HepG2 (cell line): ENCODE results near the gene CRYBA2. TPM values are rescaled to one million over a fixed set of nuclear protein-coding genes. Genes with fewer than 3 reads are reported as not detected.

Experiments
- BCLAF1 ChIP-seq: fragments of 450-650 bp; IDR thresholded peaks from 2 replicates; pipeline ENCODE4 v1.6.1; 2017; ENCODE audit warnings: mild to moderate bottlenecking
- ELF1 ChIP-seq: sonication (generic); formaldehyde crosslinking; IDR thresholded peaks from 2 replicates; pipeline ENCODE4 v1.4.0; 2020; ENCODE audit warnings: missing genetic modification reagents
- JARID2 ChIP-seq: sonication (generic); formaldehyde crosslinking; IDR thresholded peaks from 2 replicates; pipeline ENCODE4 v1.8.1; 2023; ENCODE audit warnings: missing genetic modification reagents, inconsistent platforms; ENCODE audit not compliant: insufficient replicate concordance
- LCORL ChIP-seq, 2 experiments: fragments of 450-650 bp in 1 of 2; sonication (generic) in 1 of 2; formaldehyde crosslinking in 1 of 2; IDR thresholded peaks; 2 replicates each; pipeline versions ENCODE4 v1.5.0 to v1.6.1; 2017 to 2020; ENCODE audit warnings: antibody characterized with exemption in 1 of 2, missing genetic modification reagents in 1 of 2
- MBNL3 ChIP-seq: fragments of 250-450 bp; sonication (Bioruptor Pico); conservative IDR thresholded peaks from 2 replicates; pipeline ENCODE4 v1.8.0; 2022; ENCODE audit warnings: mild to moderate bottlenecking, inconsistent platforms
- THRA ChIP-seq: sonication (generic); formaldehyde crosslinking; IDR thresholded peaks from 2 replicates; pipeline ENCODE4 v1.4.0; 2020; ENCODE audit warnings: missing genetic modification reagents, borderline replicate concordance
- ZBTB4 ChIP-seq: sonication (generic); formaldehyde crosslinking; IDR thresholded peaks from 2 replicates; pipeline ENCODE4 v1.4.0; 2020; ENCODE audit warnings: missing genetic modification reagents, mild to moderate bottlenecking, borderline replicate concordance
- ZNF550 ChIP-seq: sonication (generic); formaldehyde crosslinking; IDR thresholded peaks from 2 replicates; pipeline ENCODE4 v1.4.0; 2020; ENCODE audit warnings: mild to moderate bottlenecking, missing genetic modification reagents, borderline replicate concordance
- ZNF75D ChIP-seq: sonication (generic); formaldehyde crosslinking; IDR thresholded peaks from 2 replicates; pipeline ENCODE4 v1.8.1; 2023; ENCODE audit warnings: missing genetic modification reagents, mild to moderate bottlenecking, borderline replicate concordance
- ZNF790 ChIP-seq: sonication (generic); formaldehyde crosslinking; IDR thresholded peaks from 2 replicates; pipeline ENCODE4 v1.8.0; 2022; ENCODE audit warnings: missing genetic modification reagents, mild to moderate bottlenecking, borderline replicate concordance
- polyA plus RNA-seq, 8 experiments: library from polyadenylated mRNA; depleted of rRNA in 3 of 8; stranded (reverse) in 7 of 8; unstranded in 1 of 8; fragments of >200 nt; fragmentation: Illumina TruSeq in 4 of 8; extraction: Trizol in 4 of 8; gene quantifications; 2 replicates each; pipeline versions ENCODE4 v1.2.1 to v1.2.3, GENCODE V29; 2011 to 2016; ENCODE audit warnings: low read depth in 4 of 8, missing spikeins in 1 of 8, mixed read lengths in 1 of 8; ENCODE audit not compliant: insufficient read depth in 1 of 8
- total RNA-seq, 5 experiments: library from RNA; depleted of rRNA; stranded (reverse); fragments of >200 nt; fragmentation: Illumina TruSeq; extraction: Trizol; gene quantifications; 2 replicates each; pipeline ENCODE4 v1.2.3, GENCODE V29; 2016; ENCODE audit warnings: low read depth in 1 of 5
- TF ChIP-seq, protein P1 (sequence below): sonication (generic); formaldehyde crosslinking; IDR thresholded peaks from 2 replicates; pipeline ENCODE4 v1.8.1; 2023; ENCODE audit warnings: mild to moderate bottlenecking, missing genetic modification reagents, borderline replicate concordance
- TF ChIP-seq, protein P2 (sequence below): sonication (generic); formaldehyde crosslinking; IDR thresholded peaks from 2 replicates; pipeline ENCODE4 v1.5.0; 2020; ENCODE audit warnings: missing genetic modification reagents
- TF ChIP-seq, protein P3 (sequence below): sonication (generic); formaldehyde crosslinking; IDR thresholded peaks from 2 replicates; pipeline ENCODE4 v1.4.0; 2020; ENCODE audit warnings: missing genetic modification reagents, borderline replicate concordance

CRYBA2 gene
- total and polyA plus RNA-seq, 2 of the 13 experiments (the other 11 are each of a cell fraction or from before 2014, with no cell fraction given): not detected

DNA sequence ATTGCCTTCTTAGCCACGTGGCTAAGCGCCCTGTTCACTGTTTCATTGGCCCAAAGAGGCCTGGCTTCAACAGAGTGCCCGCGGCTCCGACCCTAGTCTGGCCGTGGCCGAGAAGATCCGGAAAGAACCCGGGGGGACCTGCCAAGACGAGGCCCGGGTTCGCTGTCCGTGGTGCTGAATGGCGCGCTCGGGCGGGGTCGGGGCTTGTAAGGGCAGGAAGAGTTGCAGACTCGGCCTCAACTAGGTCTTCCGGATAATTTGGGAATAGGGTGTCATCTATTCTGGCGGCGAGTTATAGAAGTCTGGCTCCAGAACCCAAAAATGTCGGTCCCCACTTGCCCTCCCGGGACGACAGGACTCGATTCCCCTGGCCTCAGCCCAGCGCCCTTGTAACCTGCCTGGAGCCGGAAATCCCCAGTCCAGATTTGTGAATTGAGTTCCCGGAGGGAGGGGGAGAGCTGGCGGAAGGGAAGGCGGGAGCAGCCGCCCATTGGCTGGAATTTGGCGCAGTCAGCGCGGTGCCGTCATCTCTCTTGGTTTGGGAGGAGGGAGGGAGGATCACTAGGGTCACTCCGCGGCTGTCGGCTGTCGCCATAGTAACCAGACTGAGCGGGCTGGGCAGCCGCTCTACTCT lies 30.2 kb downstream of the CRYBA2 start (continued):
- TF ChIP-seq, protein P1, sequence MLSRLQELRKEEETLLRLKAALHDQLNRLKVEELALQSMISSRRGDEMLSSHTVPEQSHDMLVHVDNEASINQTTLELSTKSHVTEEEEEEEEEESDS (CRISPR knock-in tag): no peak
- no peak for TF ChIP-seq MBNL3 (CRISPR knock-in tag)
- peak; percentile 92 for TF ChIP-seq ZNF790
- no peak for TF ChIP-seq BCLAF1
- no peak for TF ChIP-seq LCORL (IDR thresholded peaks at IDR 0.05)
- 0 out of 2 replicates have a peak, but pooled peaks have one; percentile 42 for TF ChIP-seq LCORL (CRISPR knock-in tag; IDR thresholded peaks at IDR 0.05)
- TF ChIP-seq, protein P2, sequence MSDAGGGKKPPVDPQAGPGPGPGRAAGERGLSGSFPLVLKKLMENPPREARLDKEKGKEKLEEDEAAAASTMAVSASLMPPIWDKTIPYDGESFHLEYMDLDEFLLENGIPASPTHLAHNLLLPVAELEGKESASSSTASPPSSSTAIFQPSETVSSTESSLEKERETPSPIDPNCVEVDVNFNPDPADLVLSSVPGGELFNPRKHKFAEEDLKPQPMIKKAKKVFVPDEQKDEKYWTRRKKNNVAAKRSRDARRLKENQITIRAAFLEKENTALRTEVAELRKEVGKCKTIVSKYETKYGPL (CRISPR knock-in tag): peak; percentile 92
- peak; percentile 39; the same call in 1 of the 2 replicates for TF ChIP-seq ELF1 (CRISPR knock-in tag)
- TF ChIP-seq ZBTB4 (CRISPR knock-in tag): no peak
- peak; percentile 86; the same call in 1 of the 2 replicates for TF ChIP-seq THRA (CRISPR knock-in tag)
- TF ChIP-seq, protein P3, sequence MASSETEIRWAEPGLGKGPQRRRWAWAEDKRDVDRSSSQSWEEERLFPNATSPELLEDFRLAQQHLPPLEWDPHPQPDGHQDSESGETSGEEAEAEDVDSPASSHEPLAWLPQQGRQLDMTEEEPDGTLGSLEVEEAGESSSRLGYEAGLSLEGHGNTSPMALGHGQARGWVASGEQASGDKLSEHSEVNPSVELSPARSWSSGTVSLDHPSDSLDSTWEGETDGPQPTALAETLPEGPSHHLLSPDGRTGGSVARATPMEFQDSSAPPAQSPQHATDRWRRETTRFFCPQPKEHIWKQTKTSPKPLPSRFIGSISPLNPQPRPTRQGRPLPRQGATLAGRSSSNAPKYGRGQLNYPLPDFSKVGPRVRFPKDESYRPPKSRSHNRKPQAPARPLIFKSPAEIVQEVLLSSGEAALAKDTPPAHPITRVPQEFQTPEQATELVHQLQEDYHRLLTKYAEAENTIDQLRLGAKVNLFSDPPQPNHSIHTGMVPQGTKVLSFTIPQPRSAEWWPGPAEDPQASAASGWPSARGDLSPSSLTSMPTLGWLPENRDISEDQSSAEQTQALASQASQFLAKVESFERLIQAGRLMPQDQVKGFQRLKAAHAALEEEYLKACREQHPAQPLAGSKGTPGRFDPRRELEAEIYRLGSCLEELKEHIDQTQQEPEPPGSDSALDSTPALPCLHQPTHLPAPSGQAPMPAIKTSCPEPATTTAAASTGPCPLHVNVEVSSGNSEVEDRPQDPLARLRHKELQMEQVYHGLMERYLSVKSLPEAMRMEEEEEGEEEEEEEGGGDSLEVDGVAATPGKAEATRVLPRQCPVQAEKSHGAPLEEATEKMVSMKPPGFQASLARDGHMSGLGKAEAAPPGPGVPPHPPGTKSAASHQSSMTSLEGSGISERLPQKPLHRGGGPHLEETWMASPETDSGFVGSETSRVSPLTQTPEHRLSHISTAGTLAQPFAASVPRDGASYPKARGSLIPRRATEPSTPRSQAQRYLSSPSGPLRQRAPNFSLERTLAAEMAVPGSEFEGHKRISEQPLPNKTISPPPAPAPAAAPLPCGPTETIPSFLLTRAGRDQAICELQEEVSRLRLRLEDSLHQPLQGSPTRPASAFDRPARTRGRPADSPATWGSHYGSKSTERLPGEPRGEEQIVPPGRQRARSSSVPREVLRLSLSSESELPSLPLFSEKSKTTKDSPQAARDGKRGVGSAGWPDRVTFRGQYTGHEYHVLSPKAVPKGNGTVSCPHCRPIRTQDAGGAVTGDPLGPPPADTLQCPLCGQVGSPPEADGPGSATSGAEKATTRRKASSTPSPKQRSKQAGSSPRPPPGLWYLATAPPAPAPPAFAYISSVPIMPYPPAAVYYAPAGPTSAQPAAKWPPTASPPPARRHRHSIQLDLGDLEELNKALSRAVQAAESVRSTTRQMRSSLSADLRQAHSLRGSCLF (CRISPR knock-in tag): peak; percentile 87; the same call in 1 of the 2 replicates
- no peak for TF ChIP-seq JARID2 (CRISPR knock-in tag)
- TF ChIP-seq ZNF75D (CRISPR knock-in tag): no peak
- TF ChIP-seq ZNF550 (CRISPR knock-in tag): no peak
